IgD-negative memory B cell (primary cell): Measurements from ENCODE around the gene THNSL1. TPM values are rescaled to one million over a fixed set of nuclear protein-coding genes. Genes with fewer than 3 reads are reported as not detected.

ENCODE experiments used
- H3K27ac Mint-ChIP-seq, 3 donors: one replicate each; pipeline ENCODE4 v1.8.0; 2020 to 2022; ENCODE audit warnings: mild to moderate bottlenecking in 3 of 3, mixed read lengths in 3 of 3, moderate library complexity in 1 of 3
- H3K27me3 Mint-ChIP-seq: one replicate; pipeline ENCODE4 v1.8.0; 2021; ENCODE audit warnings: mixed read lengths
- H3K36me3 Mint-ChIP-seq: one replicate; pipeline ENCODE4 v1.8.0; 2020; ENCODE audit warnings: mild to moderate bottlenecking, mixed read lengths
- H3K4me1 Mint-ChIP-seq, 3 donors: one replicate each; pipeline ENCODE4 v1.8.0; 2020 to 2022; ENCODE audit warnings: mixed read lengths in 3 of 3, mild to moderate bottlenecking in 1 of 3
- H3K4me3 Mint-ChIP-seq, 4 donors: one replicate each; pipeline ENCODE4 v1.8.0; 2020 to 2022; ENCODE audit warnings: mild to moderate bottlenecking in 4 of 4, mixed read lengths in 4 of 4, moderate library complexity in 3 of 4
- H3K9me3 Mint-ChIP-seq, 3 donors: one replicate each; pipeline ENCODE4 v1.8.0; 2020 to 2021; ENCODE audit warnings: mixed read lengths in 3 of 3, mild to moderate bottlenecking in 1 of 3
- polyA plus RNA-seq: library from polyadenylated mRNA; unstranded; fragments of 300-500 nt; fragmentation: Illumina TruSeq; gene quantifications from one replicate; pipeline ENCODE4 v1.2.3, GENCODE V29; 2021

THNSL1 gene
- polyA plus RNA-seq, 1 donor from 2014 or later, result 5.0 TPM

DNA sequence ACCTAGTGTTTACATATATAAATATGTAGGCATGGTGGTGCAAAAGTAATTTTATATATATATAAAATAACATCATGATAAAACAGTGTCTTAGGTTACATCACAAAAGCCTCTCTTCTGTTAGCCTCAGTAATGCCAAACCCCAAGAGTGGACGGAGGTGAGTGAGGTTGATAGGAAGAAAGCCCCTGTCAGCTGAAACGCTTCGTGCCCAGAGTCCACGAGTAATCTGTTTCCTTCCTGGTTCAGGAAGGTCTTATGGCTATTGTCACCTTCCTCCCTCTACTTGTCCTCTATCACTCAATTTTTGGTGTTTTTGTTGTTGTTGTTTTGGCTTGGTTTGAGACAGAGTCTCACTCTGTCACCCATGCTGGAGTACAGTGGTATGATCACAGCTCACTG is 41.5 kb downstream of the THNSL1 start:
- H3K4me3 Mint-ChIP-seq, result no peak overlapping the region
- no peaks in the 10 kb centered on the region for H3K36me3 Mint-ChIP-seq
- no peaks in the 10 kb centered on the region for H3K4me1 Mint-ChIP-seq
- no peak overlapping the region for H3K27ac Mint-ChIP-seq
- peaks cover 7% of the 10 kb centered on the region for H3K27me3 Mint-ChIP-seq
- H3K9me3 Mint-ChIP-seq, result no peaks in the 10 kb centered on the region

DNA sequence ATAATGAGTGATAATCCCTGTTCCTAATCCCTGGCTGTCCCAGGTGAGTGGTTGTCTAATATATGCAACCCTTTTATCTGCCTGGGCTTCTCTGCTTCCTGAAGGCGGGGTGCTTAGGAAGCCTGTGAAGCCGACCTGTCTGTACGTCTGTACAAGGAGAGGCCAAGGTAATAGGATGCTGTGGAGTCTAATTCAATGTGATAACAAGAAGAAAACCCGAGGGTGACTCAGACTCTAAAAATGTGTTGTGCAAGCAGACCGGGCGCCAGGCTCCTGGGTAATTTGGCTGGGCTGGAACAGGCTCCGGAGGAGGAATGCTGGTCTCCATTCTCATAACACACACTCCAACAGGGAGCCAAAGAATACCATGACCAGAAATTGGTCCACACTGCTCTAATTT is 43.6 kb downstream of the THNSL1 start:
- Mint-ChIP-seq H3K36me3 (no peaks in the 10 kb centered on the region), H3K4me3 (no peak overlapping the region), H3K27me3 (peaks cover 9% of the 10 kb centered on the region), H3K9me3 (no peaks in the 10 kb centered on the region), H3K27ac (no peak overlapping the region), H3K4me1 (no peaks in the 10 kb centered on the region)

DNA sequence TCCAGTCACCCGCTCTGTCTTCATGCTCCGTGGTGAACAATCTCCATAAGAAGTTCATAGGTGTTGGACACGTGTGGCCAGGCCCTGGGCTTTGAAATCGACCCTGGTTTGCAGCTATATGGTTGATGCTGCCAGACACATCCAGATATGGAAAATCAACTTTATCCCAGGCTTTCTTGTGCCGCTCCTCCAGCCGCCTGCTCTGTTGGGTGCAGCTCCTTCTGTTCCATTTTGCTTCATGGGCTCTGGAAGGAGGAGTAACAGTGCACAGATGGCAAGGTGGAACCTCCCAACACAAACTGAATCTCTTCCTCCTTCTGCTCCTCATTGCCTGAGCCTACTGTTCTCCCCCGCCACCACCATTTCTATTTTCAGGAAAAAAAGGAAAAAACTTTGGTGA is 44.7 kb downstream of the THNSL1 start:
- Mint-ChIP-seq H3K9me3 (no peaks in the 10 kb centered on the region), H3K4me1 (no peaks in the 10 kb centered on the region), H3K27me3 (peaks cover 12% of the 10 kb centered on the region), H3K36me3 (no peaks in the 10 kb centered on the region), H3K27ac (no peak overlapping the region), H3K4me3 (no peak overlapping the region)

DNA sequence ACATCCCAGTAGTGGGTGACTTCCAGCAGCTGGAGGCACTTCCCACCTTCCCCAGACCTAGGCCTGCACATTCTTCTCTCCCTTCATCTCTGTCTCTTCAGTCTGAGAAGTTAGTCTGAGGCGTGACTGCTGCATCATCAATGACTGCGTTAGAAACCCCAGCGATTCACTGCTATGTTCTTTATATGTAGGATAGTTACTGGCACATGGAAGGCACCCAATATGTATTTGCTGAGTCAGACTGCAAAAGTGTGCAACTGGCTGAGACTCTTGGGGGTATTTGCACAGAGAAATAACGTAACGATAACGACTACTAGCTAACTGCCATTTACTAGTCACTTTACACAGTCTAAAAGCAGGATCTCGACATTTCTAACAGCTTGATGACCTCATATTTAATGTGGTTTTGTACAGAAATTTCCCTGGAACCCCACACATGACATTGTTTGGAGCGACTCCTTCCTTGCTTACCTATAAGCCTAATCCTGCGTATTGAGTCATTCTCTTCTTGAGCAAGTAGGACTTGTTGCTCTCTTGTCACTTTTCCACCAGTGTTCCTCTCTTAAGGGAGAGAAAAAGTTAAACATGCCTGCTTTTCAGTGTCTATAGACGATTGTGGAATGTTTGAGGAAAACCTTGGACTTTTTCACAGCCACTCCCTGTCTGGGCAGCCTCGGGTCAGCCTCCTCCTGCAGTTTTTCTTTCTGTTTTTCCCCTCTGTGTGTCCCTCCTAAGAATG is 45.5 kb downstream of the THNSL1 start:
- peaks cover 12% of the 10 kb centered on the region for H3K27me3 Mint-ChIP-seq
- H3K36me3 Mint-ChIP-seq, result no peaks in the 10 kb centered on the region
- no peaks in the 10 kb centered on the region for H3K9me3 Mint-ChIP-seq
- H3K4me3 Mint-ChIP-seq, result peak overlapping the region in 1 of 4 donors; percentile 67
- no peak overlapping the region for H3K27ac Mint-ChIP-seq
- no peaks in the 10 kb centered on the region for H3K4me1 Mint-ChIP-seq

DNA sequence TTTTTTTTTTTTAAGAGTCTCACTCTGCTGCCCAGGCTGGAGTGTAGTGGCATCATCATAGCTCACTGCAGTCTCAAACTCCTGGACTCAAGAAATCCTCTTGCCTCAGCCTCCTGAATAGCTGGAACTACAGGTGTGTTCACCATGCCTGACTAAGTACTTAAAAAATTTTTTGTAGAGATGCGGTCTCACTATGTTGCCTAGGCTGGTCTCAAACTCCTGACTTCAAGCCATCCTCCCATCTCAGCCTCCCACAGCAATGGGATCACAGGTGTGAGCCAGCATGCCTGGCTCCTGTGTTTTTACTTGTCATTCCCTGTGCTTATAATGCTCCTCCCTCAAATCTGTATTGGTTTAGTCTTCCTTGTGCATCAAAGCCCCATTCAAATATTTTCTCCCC is 46.7 kb downstream of the THNSL1 start:
- Mint-ChIP-seq H3K4me3 (peak overlapping the region in 1 of 4 donors; percentile 24), H3K36me3 (no peaks in the 10 kb centered on the region), H3K4me1 (no peaks in the 10 kb centered on the region), H3K27ac (no peak overlapping the region), H3K27me3 (peaks cover 11% of the 10 kb centered on the region), H3K9me3 (no peaks in the 10 kb centered on the region)

DNA sequence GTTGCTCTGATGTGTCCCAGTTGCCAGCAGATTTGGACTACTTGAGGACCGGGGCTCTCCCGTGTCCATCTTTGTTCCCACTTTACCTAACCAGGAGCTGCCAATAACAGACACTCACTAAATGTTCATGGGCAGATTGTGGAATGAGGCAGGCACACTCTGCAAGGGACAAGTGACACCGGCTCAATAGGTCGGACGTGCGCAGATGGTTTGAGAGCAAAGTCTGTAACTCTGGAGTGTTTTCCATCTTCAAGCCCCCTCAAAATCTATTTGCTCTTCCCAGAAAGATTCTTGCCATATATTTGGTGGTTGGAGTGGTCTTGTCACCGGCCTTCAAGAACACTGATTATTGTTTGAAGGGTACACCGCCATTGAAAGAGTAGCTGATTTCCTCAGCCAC is 47.2 kb downstream of the THNSL1 start:
- Mint-ChIP-seq H3K4me3 (no peak overlapping the region), H3K4me1 (no peaks in the 10 kb centered on the region), H3K36me3 (no peaks in the 10 kb centered on the region), H3K9me3 (no peaks in the 10 kb centered on the region), H3K27ac (no peak overlapping the region), H3K27me3 (peaks cover 11% of the 10 kb centered on the region)

GRCh38 chr10:25064401-25064800 is 48.0 kb downstream of the THNSL1 start:
- H3K27ac Mint-ChIP-seq, result no peak overlapping the region
- peaks cover 16% of the 10 kb centered on the region for H3K27me3 Mint-ChIP-seq
- no peaks in the 10 kb centered on the region for H3K36me3 Mint-ChIP-seq
- H3K4me3 Mint-ChIP-seq, result no peak overlapping the region
- no peaks in the 10 kb centered on the region for H3K4me1 Mint-ChIP-seq
- no peaks in the 10 kb centered on the region for H3K9me3 Mint-ChIP-seq

DNA sequence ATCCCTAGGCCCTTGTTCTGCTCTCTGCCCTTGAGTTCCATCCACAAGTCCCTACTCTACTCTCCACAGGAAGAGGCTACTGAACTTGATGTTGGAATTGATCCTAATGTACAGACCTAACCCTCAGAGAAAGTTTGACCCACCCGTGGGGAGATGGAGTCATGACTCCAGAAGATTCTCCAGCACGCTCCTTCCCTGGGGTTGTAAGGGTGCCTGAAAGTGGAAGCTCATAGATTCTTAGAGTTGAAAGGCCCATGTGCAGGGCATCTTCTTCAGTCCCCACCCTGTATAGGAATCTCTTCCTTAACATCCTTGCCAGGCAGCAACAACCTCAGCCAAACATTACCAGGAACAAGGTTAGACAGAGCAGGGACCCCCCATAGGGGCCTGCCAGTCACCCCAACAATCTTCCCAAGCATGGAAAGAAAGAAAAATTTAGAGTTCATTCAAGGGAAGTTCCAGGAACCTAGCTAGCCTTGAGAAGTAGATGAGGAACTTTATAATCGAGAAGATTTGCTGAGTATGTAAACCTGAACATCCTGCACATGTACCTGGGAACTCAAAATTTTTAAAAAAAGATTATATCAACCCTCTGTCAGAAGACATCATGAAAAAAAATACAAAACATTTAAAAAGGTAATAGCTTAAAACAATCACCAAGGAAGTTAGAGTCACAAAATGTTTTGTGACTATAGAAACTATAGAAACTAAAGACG is 49.5 kb downstream of the THNSL1 start:
- no peaks in the 10 kb centered on the region for H3K9me3 Mint-ChIP-seq
- H3K27ac Mint-ChIP-seq, result no peak overlapping the region
- H3K27me3 Mint-ChIP-seq, result peaks cover 13% of the 10 kb centered on the region
- no peaks in the 10 kb centered on the region for H3K4me1 Mint-ChIP-seq
- H3K4me3 Mint-ChIP-seq, result no peak overlapping the region
- no peaks in the 10 kb centered on the region for H3K36me3 Mint-ChIP-seq

DNA sequence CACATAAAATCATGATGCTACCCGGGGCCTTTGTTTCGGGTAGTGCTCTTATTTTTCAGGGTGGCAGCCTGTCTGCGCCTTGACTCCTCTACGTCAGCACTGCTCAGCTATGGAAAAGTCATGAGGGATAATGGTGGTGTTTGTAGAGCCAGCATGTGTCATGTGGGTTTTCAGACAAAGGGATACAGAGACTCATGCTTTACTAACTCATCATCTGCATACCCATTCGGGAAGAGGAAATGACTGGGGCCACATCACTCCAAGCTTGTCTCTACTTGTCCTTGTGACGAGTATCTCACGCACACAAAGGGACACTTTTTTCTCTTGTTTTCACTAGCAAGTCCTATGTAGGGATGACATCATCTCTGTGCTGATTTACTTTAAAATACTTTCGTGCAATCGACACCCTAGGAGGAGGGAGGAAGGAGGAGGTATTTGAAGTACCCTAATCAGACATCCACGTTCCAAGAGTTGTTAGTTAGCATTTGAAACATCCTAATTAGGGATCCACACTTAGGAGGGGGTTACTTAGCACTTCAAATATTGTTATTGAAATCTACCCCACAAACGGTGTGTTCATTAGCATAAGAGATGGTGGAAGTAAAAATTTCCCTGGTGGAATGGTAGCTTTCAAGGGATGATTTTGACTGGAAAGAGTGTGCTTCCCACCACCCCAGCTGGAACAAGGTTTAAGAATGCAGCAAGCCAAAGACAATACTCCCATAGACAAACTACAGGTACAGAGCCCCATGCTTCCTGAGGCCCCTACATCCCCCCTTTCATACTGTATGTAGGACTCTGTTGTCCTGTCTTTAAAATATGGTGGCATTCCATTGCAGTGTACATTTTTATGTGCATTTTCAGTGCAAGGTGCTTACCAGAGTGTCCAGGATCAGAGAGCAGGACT is 52.0 kb downstream of the THNSL1 start:
- H3K27me3 Mint-ChIP-seq, result peaks cover 12% of the 10 kb centered on the region
- no peak overlapping the region for H3K27ac Mint-ChIP-seq
- no peaks in the 10 kb centered on the region for H3K9me3 Mint-ChIP-seq
- H3K4me3 Mint-ChIP-seq, result no peak overlapping the region
- H3K36me3 Mint-ChIP-seq, result no peaks in the 10 kb centered on the region
- H3K4me1 Mint-ChIP-seq, result peaks cover 0 to 2% (median 0%) of the 10 kb centered on the region in 3 donors

- Mint-ChIP-seq H3K27ac (no peak overlapping the region), H3K4me3 (no peak overlapping the region), H3K9me3 (no peaks in the 10 kb centered on the region), H3K36me3 (no peaks in the 10 kb centered on the region), H3K27me3 (peaks cover 10% of the 10 kb centered on the region), H3K4me1 (peaks cover 0 to 2% (median 0%) of the 10 kb centered on the region in 3 donors)
Measured at GRCh38 chr10:25071227-25071626, 54.8 kb downstream of the THNSL1 start.

- Mint-ChIP-seq H3K4me1 (peaks cover 0 to 2% (median 0%) of the 10 kb centered on the region in 3 donors), H3K9me3 (no peaks in the 10 kb centered on the region), H3K4me3 (no peak overlapping the region), H3K27me3 (peaks cover 10% of the 10 kb centered on the region), H3K36me3 (no peaks in the 10 kb centered on the region), H3K27ac (no peak overlapping the region)
Measured at GRCh38 chr10:25072786-25073185, 56.4 kb downstream of the THNSL1 start.

- Mint-ChIP-seq H3K4me3 (no peak overlapping the region), H3K27me3 (peaks cover 5% of the 10 kb centered on the region), H3K27ac (no peak overlapping the region), H3K9me3 (no peaks in the 10 kb centered on the region), H3K4me1 (peaks cover 0 to 2% (median under 1%) of the 10 kb centered on the region in 3 donors), H3K36me3 (no peaks in the 10 kb centered on the region)
Measured at GRCh38 chr10:25075825-25076224, 59.4 kb downstream of the THNSL1 start.
